Duodenal mucosa (tissue), 2 donors: ENCODE results near the gene ZBTB7A.

Source experiments
- H3K27ac ChIP-seq: one replicate; pipeline ENCODE4 v1.7.0; 2013; ENCODE audit warnings: low read depth, low read length
- H3K27me3 ChIP-seq, 2 donors: one replicate each; pipeline ENCODE4 v1.7.0; 2013; ENCODE audit warnings: low read length in 2 of 2, control low read depth in 1 of 2; ENCODE audit not compliant: insufficient read depth in 2 of 2, control insufficient read depth in 1 of 2
- H3K36me3 ChIP-seq, 2 donors: one replicate each; pipeline ENCODE4 v1.7.0; 2013; ENCODE audit warnings: low read length in 2 of 2, control low read depth in 1 of 2; ENCODE audit not compliant: insufficient read depth in 2 of 2, control insufficient read depth in 1 of 2
- H3K4me1 ChIP-seq, 2 donors: one replicate each; pipeline ENCODE4 v1.7.0; 2013; ENCODE audit warnings: low read length in 2 of 2, control low read depth in 1 of 2; ENCODE audit not compliant: insufficient read depth in 2 of 2, control insufficient read depth in 1 of 2
- H3K4me3 ChIP-seq, 2 donors: one replicate each; pipeline ENCODE4 v1.7.0; 2013; ENCODE audit warnings: low read length in 2 of 2, low read depth in 1 of 2
- H3K9ac ChIP-seq, 2 donors: one replicate each; pipeline ENCODE4 v1.7.0; 2013; ENCODE audit warnings: low read length in 2 of 2, low read depth in 1 of 2
- H3K9me3 ChIP-seq, 2 donors: one replicate each; pipeline ENCODE4 v1.7.0; 2013; ENCODE audit warnings: low read length in 2 of 2, control low read depth in 1 of 2; ENCODE audit not compliant: control insufficient read depth in 1 of 2

Gene ZBTB7A

DNA sequence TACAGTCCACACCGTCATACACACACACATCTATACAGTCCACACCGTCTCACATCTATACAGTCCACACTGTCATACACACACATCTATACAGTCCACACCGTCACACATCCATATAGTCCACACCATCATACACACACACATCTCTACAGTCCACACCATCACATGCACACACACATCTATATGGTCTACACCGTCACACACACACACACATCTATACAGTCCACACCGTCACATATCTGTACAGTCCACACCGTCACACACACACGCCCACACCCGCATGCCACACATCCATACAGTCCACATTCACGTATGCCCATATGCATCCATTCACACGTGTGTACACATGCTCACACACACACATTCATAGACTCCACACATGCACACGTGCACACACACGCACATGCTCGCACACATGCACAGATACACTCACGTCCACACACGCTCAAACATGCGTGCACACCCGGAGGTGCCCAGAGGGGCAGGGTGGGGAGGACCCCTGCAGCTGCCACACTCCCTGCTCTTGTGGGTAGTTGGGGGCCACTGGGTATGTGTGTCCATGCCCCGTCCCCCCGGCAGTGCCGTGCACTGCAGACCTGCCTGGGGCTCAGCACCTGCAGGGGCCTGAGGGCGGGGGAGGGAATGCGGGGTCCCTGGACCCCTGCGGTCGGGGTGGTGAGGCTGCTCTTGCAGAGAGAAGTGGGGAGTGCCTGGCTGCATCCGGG lies 30.0 kb downstream of the ZBTB7A start:
- Histone ChIP-seq H3K4me3 (no peak overlapping the region), H3K36me3 (peaks cover 0 to 58% of the 10 kb centered on the region in 2 donors), H3K9ac (no peak overlapping the region), H3K27me3 (no peaks in the 10 kb centered on the region), H3K27ac (no peak overlapping the region), H3K4me1 (no peaks in the 10 kb centered on the region), H3K9me3 (no peaks in the 10 kb centered on the region)

- H3K36me3 ChIP-seq, result peaks cover 3 to 61% of the 10 kb centered on the region in 2 donors
- no peak overlapping the region for H3K4me3 ChIP-seq
- H3K27ac ChIP-seq, result no peak overlapping the region
- no peaks in the 10 kb centered on the region for H3K4me1 ChIP-seq
- no peaks in the 10 kb centered on the region for H3K9me3 ChIP-seq
- H3K27me3 ChIP-seq, result no peaks in the 10 kb centered on the region
- no peak overlapping the region for H3K9ac ChIP-seq
These were observed 31.1 kb downstream of the ZBTB7A start for GRCh38 chr19:4035582-4035981.

GRCh38 chr19:4035018-4035566 lies 31.6 kb downstream of the ZBTB7A start:
- H3K36me3 ChIP-seq, result peaks cover 4 to 56% of the 10 kb centered on the region in 2 donors
- H3K27me3 ChIP-seq, result no peaks in the 10 kb centered on the region
- H3K27ac ChIP-seq, result no peak overlapping the region
- no peak overlapping the region for H3K4me3 ChIP-seq
- no peaks in the 10 kb centered on the region for H3K4me1 ChIP-seq
- H3K9me3 ChIP-seq, result no peaks in the 10 kb centered on the region
- no peak overlapping the region for H3K9ac ChIP-seq

GRCh38 chr19:4034048-4035017 lies 32.4 kb downstream of the ZBTB7A start:
- no peak overlapping the region for H3K9ac ChIP-seq

GRCh38 chr19:4033028-4033956 lies 33.4 kb downstream of the ZBTB7A start:
- H3K9ac ChIP-seq, result no peak overlapping the region
- no peak overlapping the region for H3K27ac ChIP-seq
- no peak overlapping the region for H3K4me3 ChIP-seq
- no peaks in the 10 kb centered on the region for H3K9me3 ChIP-seq
- peaks cover 4 to 64% of the 10 kb centered on the region in 2 donors for H3K36me3 ChIP-seq
- no peaks in the 10 kb centered on the region for H3K4me1 ChIP-seq
- H3K27me3 ChIP-seq, result no peaks in the 10 kb centered on the region

More at GRCh38 chr19:4034048-4035017, 32.4 kb downstream of the ZBTB7A start:
- H3K36me3 ChIP-seq, result peaks cover 4 to 58% of the 10 kb centered on the region in 2 donors
- no peaks in the 10 kb centered on the region for H3K27me3 ChIP-seq
- no peaks in the 10 kb centered on the region for H3K9me3 ChIP-seq
- no peaks in the 10 kb centered on the region for H3K4me1 ChIP-seq
- H3K27ac ChIP-seq, result no peak overlapping the region
- H3K4me3 ChIP-seq, result no peak overlapping the region

GRCh38 chr19:4032436-4032835 lies 34.3 kb downstream of the ZBTB7A start:
- Histone ChIP-seq H3K4me3 (no peak overlapping the region), H3K27ac (no peak overlapping the region), H3K27me3 (no peaks in the 10 kb centered on the region), H3K4me1 (no peaks in the 10 kb centered on the region), H3K9me3 (no peaks in the 10 kb centered on the region), H3K9ac (no peak overlapping the region), H3K36me3 (peaks cover 8 to 62% of the 10 kb centered on the region in 2 donors)

DNA sequence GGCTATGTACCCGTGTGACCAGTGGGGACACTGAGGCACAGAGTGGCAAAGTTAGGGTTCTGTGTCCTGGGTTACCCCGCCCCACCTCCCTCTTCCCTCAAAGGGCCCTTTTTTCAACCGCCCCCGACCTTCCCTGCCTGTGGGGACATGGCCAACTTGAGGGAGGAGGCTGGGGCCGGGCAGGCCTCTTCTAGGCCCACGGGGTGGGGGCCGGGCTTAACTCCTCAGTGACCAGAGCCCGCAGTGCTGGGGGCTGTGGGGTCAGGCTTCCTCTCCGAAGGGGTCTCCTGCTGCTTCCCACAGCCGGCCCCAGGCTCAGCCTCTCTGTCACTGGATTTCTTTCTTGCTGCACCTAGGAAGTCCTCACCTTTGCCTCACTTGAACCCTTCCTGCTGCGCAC lies 35.3 kb downstream of the ZBTB7A start:
- Histone ChIP-seq H3K4me1 (no peaks in the 10 kb centered on the region), H3K27me3 (no peaks in the 10 kb centered on the region), H3K27ac (no peak overlapping the region), H3K36me3 (peaks cover 8 to 54% of the 10 kb centered on the region in 2 donors), H3K9ac (no peak overlapping the region), H3K4me3 (no peak overlapping the region), H3K9me3 (no peaks in the 10 kb centered on the region)

DNA sequence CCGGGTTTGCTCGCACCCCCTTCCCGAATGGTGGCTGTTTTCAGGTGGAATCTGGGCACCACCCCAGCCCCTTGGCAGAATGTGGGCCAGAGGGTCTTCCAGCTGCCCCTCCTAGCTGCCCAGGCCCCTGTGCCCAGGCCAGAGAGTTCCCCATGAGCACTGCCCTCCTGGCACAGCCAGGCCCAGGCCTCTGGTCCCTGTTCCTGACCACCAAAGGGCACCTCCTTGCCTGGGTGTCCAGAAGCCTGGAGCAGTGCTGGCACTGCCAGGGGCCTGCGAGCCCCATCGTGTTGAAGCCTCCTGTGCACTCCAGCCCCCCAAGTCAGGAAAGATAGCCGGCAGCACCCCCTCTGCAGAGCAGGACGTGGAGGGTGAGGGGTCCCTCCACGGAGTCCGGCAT lies 35.7 kb downstream of the ZBTB7A start:
- Histone ChIP-seq H3K36me3 (peaks cover 8 to 49% of the 10 kb centered on the region in 2 donors), H3K4me3 (no peak overlapping the region), H3K9me3 (no peaks in the 10 kb centered on the region), H3K4me1 (no peaks in the 10 kb centered on the region), H3K9ac (no peak overlapping the region), H3K27ac (no peak overlapping the region), H3K27me3 (no peaks in the 10 kb centered on the region)

DNA sequence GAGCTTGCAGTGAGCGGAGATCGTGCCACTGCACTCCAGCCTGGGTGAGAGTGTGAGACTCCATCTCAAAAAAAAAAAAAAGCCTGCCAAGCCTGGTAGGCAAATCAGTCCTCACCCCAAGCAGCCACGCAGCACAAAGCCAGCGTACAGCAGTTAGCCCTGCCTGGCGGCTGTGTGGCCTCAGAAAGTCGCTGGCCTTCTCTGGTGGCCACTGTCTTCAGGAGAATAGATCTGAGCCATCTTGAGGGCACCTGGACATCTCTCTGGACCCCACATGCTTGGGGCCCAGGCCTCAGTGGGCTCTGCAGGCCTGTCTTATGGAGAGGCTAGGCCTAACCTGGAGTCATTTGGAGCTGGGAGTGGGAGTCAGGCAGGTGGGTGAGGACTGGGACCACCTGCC lies 36.1 kb downstream of the ZBTB7A start:
- no peaks in the 10 kb centered on the region for H3K4me1 ChIP-seq
- peaks cover 8 to 45% of the 10 kb centered on the region in 2 donors for H3K36me3 ChIP-seq
- no peaks in the 10 kb centered on the region for H3K27me3 ChIP-seq
- no peaks in the 10 kb centered on the region for H3K9me3 ChIP-seq
- H3K4me3 ChIP-seq, result no peak overlapping the region
- H3K27ac ChIP-seq, result no peak overlapping the region
- no peak overlapping the region for H3K9ac ChIP-seq
